WTC11 (cell line): Measurements from ENCODE around the gene NDST4. TPM values are rescaled to one million over a fixed set of nuclear protein-coding genes. Genes with fewer than 3 reads are reported as not detected.

Experiments used
- ATAC-seq: fragments of 200-7000 bp; cut with Tn5 transposase; 2 replicates; pipeline ENCODE4 v1.10.0; 2021; ENCODE audit warnings: mild to moderate bottlenecking, moderate library complexity
- CTCF ChIA-PET: fragments of 300-600 bp; sonication (Branson Sonifier 250); formaldehyde crosslinking; loops from one replicate; lab custom pipeline; 2021; ENCODE audit warnings: antibody characterized with exemption; lab: Charles Lee
- POLR2A ChIA-PET: fragments of 350-600 bp; sonication (Branson Sonifier 250); formaldehyde crosslinking; loops from one replicate; lab custom pipeline; 2021; ENCODE audit warnings: antibody characterized with exemption; lab: Charles Lee
- DNase-seq: peaks from one replicate; pipeline ENCODE4 v3.0.0; 2021; ENCODE audit warnings: low spot score
- H3K27ac Mint-ChIP-seq: 2 replicates; pipeline ENCODE4 v1.8.0; 2021; ENCODE audit warnings: mixed read lengths
- H3K27me3 Mint-ChIP-seq: 2 replicates; pipeline ENCODE4 v1.8.0; 2021; ENCODE audit warnings: low read depth, mild to moderate bottlenecking, moderate library complexity, mixed read lengths
- H3K36me3 Mint-ChIP-seq: 2 replicates; pipeline ENCODE4 v1.8.0; 2021; ENCODE audit warnings: mixed read lengths
- H3K4me1 Mint-ChIP-seq: 2 replicates; pipeline ENCODE4 v1.8.0; 2022; ENCODE audit warnings: mixed read lengths
- H3K4me3 Mint-ChIP-seq: 2 replicates; pipeline ENCODE4 v1.8.0; 2021; ENCODE audit warnings: mild to moderate bottlenecking, moderate library complexity, mixed read lengths
- H3K9me3 Mint-ChIP-seq: 2 replicates; pipeline ENCODE4 v1.8.0; 2021; ENCODE audit warnings: mixed read lengths
- ATF1 ChIP-seq: sonication (generic); formaldehyde crosslinking; IDR thresholded peaks from 2 replicates; pipeline ENCODE4 v1.8.1; 2023; ENCODE audit warnings: mild to moderate bottlenecking, moderate library complexity, missing genetic modification reagents
- ATF2 ChIP-seq: sonication (generic); formaldehyde crosslinking; IDR thresholded peaks from 2 replicates; pipeline ENCODE4 v1.8.1; 2022; ENCODE audit warnings: low read depth, missing genetic modification reagents, borderline replicate concordance
- E2F1 ChIP-seq: sonication (generic); formaldehyde crosslinking; IDR thresholded peaks from 2 replicates; pipeline ENCODE4 v1.8.0; 2022; ENCODE audit warnings: mild to moderate bottlenecking, missing genetic modification reagents
- ELF4 ChIP-seq: sonication (generic); formaldehyde crosslinking; IDR thresholded peaks from 2 replicates; pipeline ENCODE4 v1.8.1; 2022; ENCODE audit warnings: low read depth, mild to moderate bottlenecking, moderate library complexity, missing genetic modification reagents
- EMX1 ChIP-seq: fragments of 250-450 bp; sonication (Bioruptor Pico); IDR thresholded peaks from 2 replicates; pipeline ENCODE4 v1.8.0; 2021; ENCODE audit warnings: mild to moderate bottlenecking
- FOXP1 ChIP-seq: sonication (generic); formaldehyde crosslinking; IDR thresholded peaks from 2 replicates; pipeline ENCODE4 v1.8.0; 2022; ENCODE audit warnings: missing genetic modification reagents, mild to moderate bottlenecking, moderate library complexity, borderline replicate concordance
- KAT7 ChIP-seq: sonication (generic); formaldehyde crosslinking; IDR thresholded peaks from 2 replicates; pipeline ENCODE4 v1.8.1; 2023; ENCODE audit warnings: missing genetic modification reagents, mild to moderate bottlenecking, borderline replicate concordance
- NFATC4 ChIP-seq: fragments of 250-450 bp; sonication (Bioruptor Pico); IDR thresholded peaks from 2 replicates; pipeline ENCODE4 v1.9.0; 2021; ENCODE audit warnings: mild to moderate bottlenecking
- NR1H2 ChIP-seq: sonication (generic); formaldehyde crosslinking; IDR thresholded peaks from 2 replicates; pipeline ENCODE4 v1.9.0; 2021; ENCODE audit warnings: mild to moderate bottlenecking, moderate library complexity, missing genetic modification reagents
- OVOL2 ChIP-seq: fragments of 250-450 bp; sonication (Bioruptor Pico); IDR thresholded peaks from 2 replicates; pipeline ENCODE4 v1.9.0; 2021; ENCODE audit warnings: mild to moderate bottlenecking, borderline replicate concordance
- RORB ChIP-seq: fragments of 250-450 bp; sonication (Bioruptor Pico); IDR thresholded peaks from 2 replicates; pipeline ENCODE4 v1.9.0; 2021; ENCODE audit warnings: mild to moderate bottlenecking
- STAT6 ChIP-seq: sonication (generic); formaldehyde crosslinking; conservative IDR thresholded peaks from 2 replicates; pipeline ENCODE4 v1.8.1; 2023; ENCODE audit warnings: mild to moderate bottlenecking, low read depth, missing genetic modification reagents, moderate library complexity
- TCF7 ChIP-seq: sonication (generic); formaldehyde crosslinking; IDR thresholded peaks from 2 replicates; pipeline ENCODE4 v1.8.0; 2022; ENCODE audit warnings: mild to moderate bottlenecking, low read depth, missing genetic modification reagents, moderate library complexity
- ZBTB21 ChIP-seq: sonication (generic); formaldehyde crosslinking; IDR thresholded peaks from 2 replicates; pipeline ENCODE4 v1.8.1; 2023; ENCODE audit warnings: mild to moderate bottlenecking, missing genetic modification reagents, borderline replicate concordance
- ZBTB43 ChIP-seq: sonication (generic); formaldehyde crosslinking; IDR thresholded peaks from 2 replicates; pipeline ENCODE4 v1.8.1; 2023; ENCODE audit warnings: mild to moderate bottlenecking, missing genetic modification reagents
- ZNF219 ChIP-seq: sonication (generic); formaldehyde crosslinking; IDR thresholded peaks from 2 replicates; pipeline ENCODE4 v1.8.0; 2023; ENCODE audit warnings: missing genetic modification reagents, mild to moderate bottlenecking, borderline replicate concordance
- ZNF263 ChIP-seq: sonication (generic); formaldehyde crosslinking; IDR thresholded peaks from 2 replicates; pipeline ENCODE4 v1.8.1; 2022; ENCODE audit warnings: low read depth, mild to moderate bottlenecking, moderate library complexity, missing genetic modification reagents
- total RNA-seq: library from RNA; stranded (reverse); gene quantifications from 3 replicates; pipeline ENCODE4 v1.2.3, GENCODE V29; 2021
- TF ChIP-seq, protein P1 (sequence below): sonication (generic); formaldehyde crosslinking; IDR thresholded peaks from 2 replicates; pipeline ENCODE4 v1.8.0; 2022; ENCODE audit warnings: missing genetic modification reagents

Gene NDST4
- total RNA-seq, 1 experiment from 2014 or later = not detected

GRCh38 chr4:115149106-115149505, 35.7 kb upstream of the NDST4 start (continued):
- TF ChIP-seq, protein P1, sequence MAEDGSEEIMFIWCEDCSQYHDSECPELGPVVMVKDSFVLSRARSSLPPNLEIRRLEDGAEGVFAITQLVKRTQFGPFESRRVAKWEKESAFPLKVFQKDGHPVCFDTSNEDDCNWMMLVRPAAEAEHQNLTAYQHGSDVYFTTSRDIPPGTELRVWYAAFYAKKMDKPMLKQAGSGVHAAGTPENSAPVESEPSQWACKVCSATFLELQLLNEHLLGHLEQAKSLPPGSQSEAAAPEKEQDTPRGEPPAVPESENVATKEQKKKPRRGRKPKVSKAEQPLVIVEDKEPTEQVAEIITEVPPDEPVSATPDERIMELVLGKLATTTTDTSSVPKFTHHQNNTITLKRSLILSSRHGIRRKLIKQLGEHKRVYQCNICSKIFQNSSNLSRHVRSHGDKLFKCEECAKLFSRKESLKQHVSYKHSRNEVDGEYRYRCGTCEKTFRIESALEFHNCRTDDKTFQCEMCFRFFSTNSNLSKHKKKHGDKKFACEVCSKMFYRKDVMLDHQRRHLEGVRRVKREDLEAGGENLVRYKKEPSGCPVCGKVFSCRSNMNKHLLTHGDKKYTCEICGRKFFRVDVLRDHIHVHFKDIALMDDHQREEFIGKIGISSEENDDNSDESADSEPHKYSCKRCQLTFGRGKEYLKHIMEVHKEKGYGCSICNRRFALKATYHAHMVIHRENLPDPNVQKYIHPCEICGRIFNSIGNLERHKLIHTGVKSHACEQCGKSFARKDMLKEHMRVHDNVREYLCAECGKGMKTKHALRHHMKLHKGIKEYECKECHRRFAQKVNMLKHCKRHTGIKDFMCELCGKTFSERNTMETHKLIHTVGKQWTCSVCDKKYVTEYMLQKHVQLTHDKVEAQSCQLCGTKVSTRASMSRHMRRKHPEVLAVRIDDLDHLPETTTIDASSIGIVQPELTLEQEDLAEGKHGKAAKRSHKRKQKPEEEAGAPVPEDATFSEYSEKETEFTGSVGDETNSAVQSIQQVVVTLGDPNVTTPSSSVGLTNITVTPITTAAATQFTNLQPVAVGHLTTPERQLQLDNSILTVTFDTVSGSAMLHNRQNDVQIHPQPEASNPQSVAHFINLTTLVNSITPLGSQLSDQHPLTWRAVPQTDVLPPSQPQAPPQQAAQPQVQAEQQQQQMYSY (CRISPR knock-in tag) = no peak
- TF ChIP-seq ATF1 (no peak), ZNF219 (no peak)

DNA sequence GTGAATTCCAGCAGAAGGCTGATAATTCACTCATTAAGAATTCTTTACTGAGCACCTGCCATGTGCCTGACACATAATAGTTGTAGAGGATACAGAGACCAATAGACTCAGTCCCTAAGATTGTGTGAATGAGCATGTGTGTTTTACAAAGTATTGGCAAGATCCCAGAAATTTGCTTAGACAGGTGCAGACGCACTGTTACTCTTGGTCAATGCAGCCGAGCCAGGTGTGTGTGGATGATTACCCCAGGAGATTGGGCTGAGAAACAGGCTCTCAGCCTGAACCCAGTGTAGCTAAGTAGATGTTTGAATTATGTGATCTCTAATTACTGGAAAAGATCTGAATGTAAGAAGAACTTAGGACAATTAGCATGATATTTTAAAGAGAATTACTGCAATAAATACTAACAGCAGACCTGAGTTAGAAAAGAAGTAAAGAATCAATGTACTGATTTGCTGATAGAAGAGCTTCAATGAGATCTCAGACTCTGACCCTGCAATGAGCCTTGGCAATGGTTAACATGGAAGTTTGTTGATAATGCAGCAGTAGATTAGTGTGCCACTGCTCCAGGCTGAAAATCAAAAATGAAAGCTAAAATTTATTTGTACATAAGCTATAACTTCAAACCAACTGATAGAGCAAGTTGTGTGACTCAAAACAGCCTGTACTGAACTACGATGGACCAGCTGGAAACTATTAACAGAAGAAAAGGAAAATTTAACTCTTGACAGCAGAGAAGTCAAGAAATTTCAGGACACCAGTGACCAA, 32.2 kb upstream of the NDST4 start:
- H3K4me3 Mint-ChIP-seq = no peak overlapping the region
- no peaks in the 10 kb centered on the region for H3K36me3 Mint-ChIP-seq
- no peaks in the 10 kb centered on the region for H3K9me3 Mint-ChIP-seq
- ATAC-seq = no peak
- no peaks in the 10 kb centered on the region for H3K27me3 Mint-ChIP-seq
- TF ChIP-seq ZNF219 (no peak), EMX1 (CRISPR knock-in tag) (no peak), NFATC4 (CRISPR knock-in tag) (no peak), ELF4 (CRISPR knock-in tag) (no peak)
- no peak for DNase-seq
- no peaks in the 10 kb centered on the region for H3K4me1 Mint-ChIP-seq
- H3K27ac Mint-ChIP-seq = no peak overlapping the region
- POLR2A ChIA-PET = no interaction called here
- CTCF ChIA-PET = interaction anchor here (1.4 kb wide), 1 partner anchor 707 kb away, joined by 4 read pairs; no protein-coding TSS in a partner anchor

DNA sequence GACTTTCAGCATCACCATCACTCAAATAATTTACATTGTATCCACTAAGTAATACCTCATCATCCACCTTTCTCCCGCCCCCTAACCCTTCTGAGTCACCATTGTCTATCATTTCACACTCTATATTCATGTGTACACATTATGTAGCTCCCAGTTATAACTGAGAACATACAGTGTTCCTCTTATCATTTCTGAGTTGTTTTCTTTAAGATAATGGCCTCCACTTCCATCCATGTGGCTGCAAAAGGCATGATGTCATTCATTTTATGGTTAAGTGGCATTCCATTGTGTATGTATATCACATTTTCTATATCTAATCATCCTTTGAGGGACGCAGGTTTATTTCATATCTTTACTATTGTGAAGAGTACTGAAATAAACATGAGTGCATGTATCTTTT, 14.6 kb upstream of the NDST4 start:
- Mint-ChIP-seq H3K27me3 (no peaks in the 10 kb centered on the region), H3K9me3 (peaks cover 6% of the 10 kb centered on the region)
- CTCF ChIA-PET = no interaction called here
- TF ChIP-seq STAT6 (CRISPR knock-in tag) (no peak), RORB (CRISPR knock-in tag) (no peak), FOXP1 (no peak)
- TF ChIP-seq, all 79 proteins: peak for 0
- no peaks in the 10 kb centered on the region for H3K36me3 Mint-ChIP-seq
- H3K27ac Mint-ChIP-seq = no peak overlapping the region
- ATAC-seq (no peak), DNase-seq (no peak)
- H3K4me1 Mint-ChIP-seq = peaks cover 5% of the 10 kb centered on the region
- POLR2A ChIA-PET = no interaction called here
- H3K4me3 Mint-ChIP-seq = no peak overlapping the region

DNA sequence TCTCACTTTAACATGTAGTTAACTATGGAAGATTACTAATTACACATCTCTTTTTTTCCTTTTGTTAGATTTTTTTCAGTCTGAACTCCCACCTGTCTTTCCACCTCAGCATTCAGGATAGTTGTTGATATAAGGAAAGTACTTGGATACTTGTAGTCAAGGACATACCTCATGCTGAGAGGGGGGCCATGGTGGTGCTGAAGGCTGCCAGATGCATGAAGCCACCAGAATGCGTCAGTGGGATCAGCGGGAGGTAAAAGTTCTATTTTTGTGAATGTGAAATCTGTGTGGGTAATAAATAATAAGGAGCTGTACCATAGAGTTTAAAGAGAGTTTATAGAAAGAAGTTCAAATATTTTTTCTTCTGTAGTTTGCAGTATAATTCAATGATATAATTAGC, 13.1 kb upstream of the NDST4 start:
- POLR2A ChIA-PET = no interaction called here
- Mint-ChIP-seq H3K27ac (no peak overlapping the region), H3K4me3 (no peak overlapping the region), H3K9me3 (peaks cover 6% of the 10 kb centered on the region), H3K36me3 (no peaks in the 10 kb centered on the region), H3K27me3 (no peaks in the 10 kb centered on the region), H3K4me1 (peaks cover 5% of the 10 kb centered on the region)
- ATAC-seq (0 out of 2 replicates have a peak, but pooled peaks have one; percentile 24), DNase-seq (peak; percentile 15)
- CTCF ChIA-PET = no interaction called here
- TF ChIP-seq ZBTB21 (CRISPR knock-in tag) (no peak), TCF7 (CRISPR knock-in tag) (no peak), E2F1 (no peak), ZBTB43 (CRISPR knock-in tag) (no peak), OVOL2 (CRISPR knock-in tag) (no peak), NR1H2 (CRISPR knock-in tag) (no peak), KAT7 (CRISPR knock-in tag) (no peak), ZNF263 (CRISPR knock-in tag) (no peak), ATF2 (CRISPR knock-in tag) (no peak)
